ENCODE data around the gene MTMR12. TPM values are rescaled to one million over a fixed set of nuclear protein-coding genes. Genes with fewer than 3 reads are reported as not detected.

MTMR12 gene
- total and polyA plus RNA-seq, 4 donors, result 16.2 to 19.9 (median 18.1) TPM

DNA sequence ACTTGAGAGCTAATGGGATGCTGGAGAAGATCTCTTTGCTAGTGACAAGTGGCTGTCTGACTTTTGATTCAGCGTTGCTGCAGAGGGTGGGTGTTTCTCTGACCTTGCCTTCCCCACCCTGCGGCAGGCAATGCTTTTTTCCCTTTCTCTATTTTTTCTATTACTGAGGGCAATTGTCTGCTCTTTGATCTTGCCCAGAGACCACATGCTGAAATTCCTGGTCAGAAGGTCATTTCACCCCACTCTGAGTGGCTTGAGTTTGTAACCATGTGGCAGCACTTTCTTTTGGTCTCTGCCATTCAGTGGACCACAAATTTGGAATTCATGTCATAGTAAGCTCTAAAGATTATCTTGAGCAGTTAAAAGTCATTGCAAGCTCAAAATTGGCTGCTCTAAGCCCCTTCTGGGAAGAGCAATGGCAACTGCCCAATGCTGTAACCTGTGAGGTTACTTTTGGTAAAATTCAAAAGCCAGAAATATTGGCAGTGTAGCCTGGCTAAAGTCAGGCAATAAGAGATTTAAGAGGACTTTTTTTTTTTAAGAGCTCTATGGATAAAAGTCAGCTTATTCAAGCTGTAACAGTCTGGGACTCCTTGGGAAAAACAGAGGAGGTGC is 30.4 kb upstream of the MTMR12 start:
- Histone ChIP-seq H3K4me3 (ENCODE audit: low read depth, low read length) (no peak overlapping the region), H3K36me3 (ENCODE audit: control insufficient read depth, insufficient read depth, low read length) (no peaks in the 10 kb centered on the region), H3K27me3 (ENCODE audit: control insufficient read depth, insufficient read depth, low read length) (no peaks in the 10 kb centered on the region), H3K27ac (ENCODE audit: low read depth, low read length) (no peak overlapping the region), H3K9me3 (ENCODE audit: control insufficient read depth, insufficient read depth, low read length) (peaks cover 7% of the 10 kb centered on the region), H3K4me1 (ENCODE audit: control insufficient read depth, insufficient read depth, low read length) (no peaks in the 10 kb centered on the region)
- no CpG with 5 or more reads among the region's 2 CpGs for WGBS (ENCODE audit: insufficient coverage)
- no peak for DNase-seq (ENCODE audit: low read depth in 4 of 6, low spot score in 6 of 6)

GRCh38 chr5:32342656-32343055 is 29.9 kb upstream of the MTMR12 start:
- H3K4me1 ChIP-seq (ENCODE audit: control insufficient read depth, insufficient read depth, low read length), result no peaks in the 10 kb centered on the region
- DNase-seq (ENCODE audit: low read depth in 4 of 6, low spot score in 6 of 6), result peak in 2 of 6 donors; percentile 49 to 80
- 64% methylated on average over 2 of the region's 4 CpGs for WGBS (ENCODE audit: insufficient coverage)

DNA sequence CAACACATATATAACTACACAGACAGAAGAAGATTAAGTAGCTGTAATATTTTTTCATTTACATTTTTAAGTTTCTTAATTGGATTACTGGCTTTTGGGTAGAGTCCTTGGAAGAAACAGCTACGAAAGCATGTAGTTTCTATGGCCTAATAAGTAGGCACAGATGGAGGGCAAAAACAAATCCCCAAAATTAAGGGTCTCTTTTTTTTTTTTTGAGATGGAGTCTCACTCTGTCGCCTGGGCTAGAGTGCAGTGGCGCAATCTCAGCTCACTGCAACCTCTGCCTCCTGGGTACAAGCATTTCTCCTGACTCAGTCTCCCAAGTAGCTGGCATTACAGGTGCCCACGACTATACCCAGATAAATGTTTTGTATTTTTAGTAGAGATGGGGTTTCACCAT is 27.1 kb upstream of the MTMR12 start:
- DNase-seq (ENCODE audit: low read depth in 4 of 6, low spot score in 6 of 6), result no peak
- Histone ChIP-seq H3K4me3 (ENCODE audit: low read depth, low read length) (no peak overlapping the region), H3K27me3 (ENCODE audit: control insufficient read depth, insufficient read depth, low read length) (no peaks in the 10 kb centered on the region), H3K36me3 (ENCODE audit: control insufficient read depth, insufficient read depth, low read length) (no peaks in the 10 kb centered on the region), H3K4me1 (ENCODE audit: control insufficient read depth, insufficient read depth, low read length) (no peaks in the 10 kb centered on the region), H3K27ac (ENCODE audit: low read depth, low read length) (no peak overlapping the region), H3K9me3 (ENCODE audit: control insufficient read depth, insufficient read depth, low read length) (peaks cover 5% of the 10 kb centered on the region)
- WGBS (ENCODE audit: insufficient coverage), result 78% methylated on average over 2 of the region's 4 CpGs

More at GRCh38 chr5:32342656-32343055, 29.9 kb upstream of the MTMR12 start:
- Histone ChIP-seq H3K27ac (ENCODE audit: low read depth, low read length) (no peak overlapping the region), H3K9me3 (ENCODE audit: control insufficient read depth, insufficient read depth, low read length) (peaks cover 7% of the 10 kb centered on the region), H3K36me3 (ENCODE audit: control insufficient read depth, insufficient read depth, low read length) (no peaks in the 10 kb centered on the region), H3K4me3 (ENCODE audit: low read depth, low read length) (no peak overlapping the region), H3K27me3 (ENCODE audit: control insufficient read depth, insufficient read depth, low read length) (no peaks in the 10 kb centered on the region)

DNA sequence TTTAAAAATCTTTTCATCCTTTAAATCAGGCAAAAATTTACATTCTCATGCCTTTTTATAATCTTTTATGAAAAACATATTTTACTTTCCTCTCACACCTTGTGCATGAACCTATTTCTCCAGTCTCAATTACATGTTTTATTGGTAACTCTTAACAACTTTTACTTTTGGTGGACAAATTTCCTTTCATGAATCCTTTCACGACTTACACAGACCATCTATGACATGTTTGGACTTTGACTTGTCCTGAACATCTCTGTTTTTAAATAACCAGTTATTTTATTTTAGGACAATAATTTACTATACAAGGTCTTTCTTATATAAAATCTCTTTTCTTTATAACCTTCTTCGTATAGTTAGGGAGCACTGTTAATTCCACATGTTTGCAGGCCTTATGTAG is 26.5 kb upstream of the MTMR12 start:
- Histone ChIP-seq H3K4me1 (ENCODE audit: control insufficient read depth, insufficient read depth, low read length) (no peaks in the 10 kb centered on the region), H3K4me3 (ENCODE audit: low read depth, low read length) (no peak overlapping the region), H3K27ac (ENCODE audit: low read depth, low read length) (no peak overlapping the region), H3K9me3 (ENCODE audit: control insufficient read depth, insufficient read depth, low read length) (peaks cover 5% of the 10 kb centered on the region), H3K27me3 (ENCODE audit: control insufficient read depth, insufficient read depth, low read length) (no peaks in the 10 kb centered on the region), H3K36me3 (ENCODE audit: control insufficient read depth, insufficient read depth, low read length) (no peaks in the 10 kb centered on the region)
- no CpG with 5 or more reads among the region's 2 CpGs for WGBS (ENCODE audit: insufficient coverage)
- DNase-seq (ENCODE audit: low read depth in 4 of 6, low spot score in 6 of 6), result no peak

DNA sequence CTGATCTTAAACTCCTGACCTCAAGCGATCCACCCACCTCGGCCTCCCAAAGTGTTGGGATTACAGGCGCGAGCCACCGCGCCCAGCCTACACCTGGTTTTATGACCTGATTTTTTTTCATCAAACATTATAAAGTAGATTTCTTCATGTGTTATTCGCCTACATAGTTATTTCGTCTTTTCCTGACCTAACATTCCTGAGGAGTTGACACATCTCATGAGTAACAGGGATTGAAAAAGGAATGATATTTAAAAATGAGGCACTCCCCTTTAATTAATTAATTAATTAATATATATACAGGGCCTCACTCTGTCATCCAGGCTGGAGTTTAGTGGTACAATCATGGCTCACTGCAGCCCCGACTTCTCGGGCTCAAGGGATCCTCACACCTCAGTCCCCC is 20.2 kb upstream of the MTMR12 start:
- DNase-seq (ENCODE audit: low read depth in 4 of 6, low spot score in 6 of 6), result no peak
- H3K9me3 ChIP-seq (ENCODE audit: control insufficient read depth, insufficient read depth, low read length), result no peaks in the 10 kb centered on the region
- H3K4me3 ChIP-seq (ENCODE audit: low read depth, low read length), result no peak overlapping the region
- 96% methylated on average over 4 of the region's 10 CpGs for WGBS (ENCODE audit: insufficient coverage)
- no peaks in the 10 kb centered on the region for H3K36me3 ChIP-seq (ENCODE audit: control insufficient read depth, insufficient read depth, low read length)
- H3K27me3 ChIP-seq (ENCODE audit: control insufficient read depth, insufficient read depth, low read length), result no peaks in the 10 kb centered on the region
- H3K4me1 ChIP-seq (ENCODE audit: control insufficient read depth, insufficient read depth, low read length), result no peaks in the 10 kb centered on the region
- no peak overlapping the region for H3K27ac ChIP-seq (ENCODE audit: low read depth, low read length)

- Histone ChIP-seq H3K9me3 (ENCODE audit: control insufficient read depth, insufficient read depth, low read length) (no peaks in the 10 kb centered on the region), H3K36me3 (ENCODE audit: control insufficient read depth, insufficient read depth, low read length) (no peaks in the 10 kb centered on the region), H3K27ac (ENCODE audit: low read depth, low read length) (no peak overlapping the region), H3K4me3 (ENCODE audit: low read depth, low read length) (no peak overlapping the region), H3K27me3 (ENCODE audit: control insufficient read depth, insufficient read depth, low read length) (no peaks in the 10 kb centered on the region), H3K4me1 (ENCODE audit: control insufficient read depth, insufficient read depth, low read length) (no peaks in the 10 kb centered on the region)
- WGBS (ENCODE audit: insufficient coverage), result no CpG with 5 or more reads among the region's 1 CpG
- no peak for DNase-seq (ENCODE audit: low read depth in 4 of 6, low spot score in 6 of 6)
Observed at GRCh38 chr5:32332361-32332760, 19.6 kb upstream of the MTMR12 start.

DNA sequence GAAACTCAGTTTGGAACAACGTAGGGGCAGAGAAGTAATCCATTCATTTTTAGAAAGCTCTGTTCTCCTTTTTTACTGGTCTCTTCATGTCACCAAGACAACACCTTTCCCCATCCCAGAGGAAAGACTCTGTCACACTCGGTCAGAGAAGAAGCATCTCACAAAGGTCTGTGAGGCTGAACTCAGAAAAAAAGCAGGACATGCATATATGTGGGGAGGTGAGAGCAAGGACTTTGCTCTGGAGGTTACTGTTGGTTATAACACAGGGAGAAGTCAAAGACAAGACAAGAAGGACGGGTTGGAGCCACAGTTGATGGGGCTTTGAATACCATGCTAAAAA is 19.2 kb upstream of the MTMR12 start:
- Histone ChIP-seq H3K4me1 (ENCODE audit: control insufficient read depth, insufficient read depth, low read length) (no peaks in the 10 kb centered on the region), H3K36me3 (ENCODE audit: control insufficient read depth, insufficient read depth, low read length) (no peaks in the 10 kb centered on the region), H3K4me3 (ENCODE audit: low read depth, low read length) (no peak overlapping the region), H3K9me3 (ENCODE audit: control insufficient read depth, insufficient read depth, low read length) (no peaks in the 10 kb centered on the region), H3K27me3 (ENCODE audit: control insufficient read depth, insufficient read depth, low read length) (no peaks in the 10 kb centered on the region), H3K27ac (ENCODE audit: low read depth, low read length) (no peak overlapping the region)
- DNase-seq (ENCODE audit: low read depth in 4 of 6, low spot score in 6 of 6), result no peak
- WGBS (ENCODE audit: insufficient coverage), result no CpG with 5 or more reads among the region's 3 CpGs

GRCh38 chr5:32331217-32331934 is 18.6 kb upstream of the MTMR12 start:
- H3K27ac ChIP-seq (ENCODE audit: low read depth, low read length), result no peak overlapping the region

GRCh38 chr5:32330126-32330971 is 17.6 kb upstream of the MTMR12 start:
- Histone ChIP-seq H3K36me3 (ENCODE audit: control insufficient read depth, insufficient read depth, low read length) (no peaks in the 10 kb centered on the region), H3K9me3 (ENCODE audit: control insufficient read depth, insufficient read depth, low read length) (no peaks in the 10 kb centered on the region), H3K27me3 (ENCODE audit: control insufficient read depth, insufficient read depth, low read length) (no peaks in the 10 kb centered on the region), H3K4me1 (ENCODE audit: control insufficient read depth, insufficient read depth, low read length) (no peaks in the 10 kb centered on the region), H3K4me3 (ENCODE audit: low read depth, low read length) (no peak overlapping the region), H3K27ac (ENCODE audit: low read depth, low read length) (no peak overlapping the region)
- DNase-seq (ENCODE audit: low read depth in 4 of 6, low spot score in 6 of 6), result no peak
- WGBS (ENCODE audit: insufficient coverage), result 95% methylated on average over 4 of the region's 11 CpGs

More at GRCh38 chr5:32331217-32331934, 18.6 kb upstream of the MTMR12 start:
- H3K27me3 ChIP-seq (ENCODE audit: control insufficient read depth, insufficient read depth, low read length), result no peaks in the 10 kb centered on the region
- no peak overlapping the region for H3K4me3 ChIP-seq (ENCODE audit: low read depth, low read length)
- DNase-seq (ENCODE audit: low read depth in 4 of 6, low spot score in 6 of 6), result peak in 1 of 6 donors; percentile 22
- no peaks in the 10 kb centered on the region for H3K9me3 ChIP-seq (ENCODE audit: control insufficient read depth, insufficient read depth, low read length)
- no peaks in the 10 kb centered on the region for H3K4me1 ChIP-seq (ENCODE audit: control insufficient read depth, insufficient read depth, low read length)
- H3K36me3 ChIP-seq (ENCODE audit: control insufficient read depth, insufficient read depth, low read length), result no peaks in the 10 kb centered on the region
- WGBS (ENCODE audit: insufficient coverage), result 38% methylated on average over 6 of the region's 11 CpGs

Measured in spinal cord (tissue), 10 donors.